CD4-positive, alpha-beta T cell treated with Interleukin-17A for 4 hours (primary cell): ENCODE results near the gene HSP90AA1.
"Not testable (repeated sequence)": the region's sequence is repeated elsewhere in the genome, so short reads cannot be mapped to it uniquely, and the experiment has no call there.

Source experiments
- DNase-seq: peaks from one replicate; pipeline ENCODE4 v3.0.0-alpha.2; 2020; ENCODE audit warnings: mixed read lengths

The HSP90AA1 gene

GRCh38 chr14:102064590-102064989, 22.3 kb downstream of the HSP90AA1 start:
- DNase-seq, result not testable (repeated sequence)

- no peak for DNase-seq
Measured at GRCh38 chr14:102063808-102064429, 22.9 kb downstream of the HSP90AA1 start.

- DNase-seq, result peak; percentile 80
Measured at GRCh38 chr14:102063109-102063807, 23.6 kb downstream of the HSP90AA1 start.

DNA sequence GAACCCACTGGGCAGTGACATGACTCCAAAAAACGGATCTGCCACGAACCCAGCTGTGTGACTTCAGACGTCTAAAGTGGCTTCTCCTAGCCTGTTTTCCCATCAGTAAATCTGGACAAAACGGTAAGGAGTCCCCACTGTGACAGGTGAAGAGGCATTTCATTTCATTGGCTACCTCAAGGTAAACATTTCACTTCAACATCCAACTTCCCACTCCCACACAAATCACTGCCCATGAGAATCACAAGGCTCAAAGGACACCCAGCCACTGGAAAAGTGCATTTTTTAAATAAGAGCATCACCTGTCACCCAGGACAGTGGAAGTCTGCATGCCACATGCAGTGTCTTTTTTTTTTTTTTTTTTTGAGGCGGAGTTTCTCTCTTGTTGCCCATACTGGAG, 27.9 kb downstream of the HSP90AA1 start:
- DNase-seq, result no peak

DNA sequence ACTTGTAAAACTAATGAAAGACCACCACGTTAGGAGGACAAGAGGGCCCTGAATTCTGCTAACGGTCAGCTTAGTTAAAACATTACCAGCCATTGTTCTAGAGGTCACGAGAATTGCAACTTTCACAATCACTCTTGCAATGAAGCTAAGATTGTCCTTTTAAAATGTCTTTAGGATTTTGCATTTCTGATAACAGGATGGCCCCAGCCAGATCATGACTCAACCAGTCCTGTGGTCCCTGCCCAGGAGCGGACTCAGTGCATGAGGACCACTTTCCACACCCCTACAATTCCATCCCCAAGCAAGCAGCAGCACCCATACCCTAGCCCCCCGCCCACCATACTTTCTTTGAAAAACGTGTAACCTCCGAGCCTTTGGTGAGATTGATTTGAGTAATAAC, 28.7 kb downstream of the HSP90AA1 start:
- no peak for DNase-seq

DNA sequence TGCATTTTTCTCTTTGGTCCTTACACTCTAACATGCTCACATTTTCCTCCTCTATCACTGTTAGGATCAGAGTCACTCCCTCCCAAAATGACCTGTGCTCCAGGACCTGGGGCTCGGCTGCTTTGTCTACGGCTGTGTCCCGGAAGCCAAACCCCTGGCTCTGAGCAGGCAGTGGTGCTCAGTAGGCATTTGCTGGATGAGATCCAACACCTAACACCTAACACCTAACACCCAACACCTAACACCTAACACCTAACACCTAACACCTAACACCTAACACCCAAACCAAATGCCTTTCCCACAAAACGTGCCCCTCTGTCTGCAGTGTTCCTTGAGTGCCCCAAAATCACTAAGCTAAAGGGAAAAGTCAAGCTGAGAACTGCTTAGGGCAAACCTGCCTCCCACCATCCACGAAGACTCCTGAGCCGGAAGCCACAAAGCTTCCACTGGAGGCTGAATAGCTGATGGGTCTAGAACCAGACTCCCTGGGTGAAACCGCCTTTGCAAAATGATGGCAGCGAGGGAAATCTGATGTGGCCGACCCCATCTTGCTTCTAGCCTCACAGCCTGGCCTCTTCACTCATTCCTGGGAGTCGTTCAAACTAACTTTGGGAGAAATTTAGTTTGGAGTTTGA, 29.2 kb downstream of the HSP90AA1 start:
- DNase-seq, result no peak

DNA sequence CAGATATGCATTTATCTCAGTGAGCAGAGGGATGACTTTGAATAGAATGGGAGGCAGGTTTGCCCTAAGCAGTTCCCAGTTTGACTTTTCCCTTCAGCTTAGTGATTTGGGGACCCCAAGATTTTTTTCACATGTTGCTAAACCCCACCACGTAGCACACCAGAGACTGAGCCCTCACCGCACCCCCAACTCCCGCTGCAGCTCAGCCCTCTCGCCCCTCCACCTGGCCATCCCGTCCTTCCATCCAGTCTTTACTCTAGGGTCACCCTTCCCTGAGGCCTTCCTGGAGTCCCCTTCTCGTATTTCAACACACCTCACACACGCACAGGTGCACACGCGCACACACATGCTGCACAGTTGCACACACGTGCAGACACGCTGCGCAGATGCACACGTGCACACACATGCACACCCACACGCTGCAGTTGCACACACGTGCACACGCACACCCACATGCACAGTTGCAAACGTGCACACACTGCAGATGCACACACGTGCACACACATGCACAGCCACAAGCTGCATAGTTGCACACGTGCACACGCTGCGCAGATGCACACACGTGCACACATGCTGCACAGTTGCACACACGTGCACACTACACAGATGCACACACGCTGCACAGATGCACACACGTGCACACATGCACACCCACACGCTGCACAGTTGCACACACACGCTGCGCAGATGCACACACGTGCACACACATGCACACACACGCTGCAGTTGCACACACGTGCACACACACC, 30.0 kb downstream of the HSP90AA1 start:
- no peak for DNase-seq

GRCh38 chr14:102055181-102055901, 31.5 kb downstream of the HSP90AA1 start:
- no peak for DNase-seq

DNA sequence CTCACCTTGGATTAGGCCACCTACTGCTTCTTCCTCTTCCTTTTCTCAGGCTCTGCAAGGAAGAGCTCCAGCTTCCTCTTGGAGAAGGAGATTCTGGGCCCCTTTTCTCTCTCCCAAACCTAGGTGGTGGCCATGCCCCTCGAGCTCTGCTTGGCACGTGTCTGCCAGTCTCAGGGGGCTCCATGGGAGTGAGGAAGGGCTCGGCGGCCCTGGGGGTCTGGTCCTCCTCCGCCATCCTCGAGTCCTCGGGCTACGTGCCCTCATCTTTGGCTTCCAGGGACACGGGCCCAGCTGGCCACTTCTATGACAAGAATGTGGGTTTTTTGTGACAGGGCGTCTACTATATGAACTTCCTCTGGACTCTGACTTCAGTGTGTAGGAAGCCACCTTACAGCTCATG, 34.3 kb downstream of the HSP90AA1 start:
- DNase-seq, result no peak

- no peak for DNase-seq
Measured at GRCh38 chr14:102050625-102051024, 36.2 kb downstream of the HSP90AA1 start.

DNA sequence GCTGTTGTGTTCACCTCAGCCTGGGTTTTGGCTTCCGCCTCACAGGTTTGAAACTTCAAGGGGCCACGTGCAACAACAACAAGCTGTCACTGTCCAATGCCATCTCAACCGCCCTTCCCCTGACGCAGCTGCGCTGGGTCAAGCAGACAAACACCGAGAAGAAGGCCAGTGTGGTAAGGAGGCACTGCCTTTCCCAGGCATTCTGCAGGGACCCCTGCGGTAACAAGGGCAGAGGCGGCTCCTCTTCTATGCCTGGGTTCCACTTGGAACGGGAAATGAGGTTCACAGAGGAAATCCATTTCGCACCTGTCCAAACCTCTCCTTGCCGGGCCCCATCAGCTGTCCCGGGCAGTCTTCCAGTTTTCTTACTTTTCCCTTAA, 36.8 kb downstream of the HSP90AA1 start:
- DNase-seq, result no peak

DNA sequence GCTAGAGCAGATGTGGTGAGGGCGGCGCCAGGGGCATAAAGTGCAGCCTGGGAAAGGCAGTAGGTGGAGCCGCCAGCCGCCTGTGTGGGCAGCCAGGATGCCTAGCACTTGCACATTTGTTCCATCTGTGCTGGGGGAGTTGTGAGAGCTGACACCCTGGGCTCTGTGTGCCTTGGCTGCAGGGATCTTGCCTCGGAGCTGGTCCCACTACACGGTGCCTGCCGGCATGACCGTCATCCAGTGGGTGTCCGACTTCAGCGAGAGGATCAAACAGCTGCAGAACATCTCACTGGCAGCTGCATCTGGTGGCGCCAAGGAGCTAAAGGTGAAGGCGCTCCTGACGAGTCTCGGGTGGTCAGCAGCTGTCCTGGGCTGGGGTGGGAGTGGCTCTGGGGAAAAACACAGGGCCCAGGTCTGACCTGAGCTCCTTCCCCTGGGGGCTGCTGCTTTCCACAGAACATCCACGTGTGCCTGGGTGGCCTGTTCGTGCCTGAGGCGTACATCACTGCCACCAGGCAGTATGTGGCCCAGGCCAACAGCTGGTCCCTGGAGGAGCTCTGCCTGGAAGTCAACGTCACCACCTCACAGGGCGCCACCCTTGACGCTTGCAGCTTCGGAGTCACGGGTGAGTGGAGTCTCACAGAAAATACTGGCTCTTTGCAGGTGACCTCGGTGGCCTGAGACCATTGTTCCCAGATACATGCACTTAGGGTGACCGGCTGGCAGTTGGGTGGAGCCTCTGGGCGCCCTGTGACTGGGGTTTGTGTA, 37.4 kb downstream of the HSP90AA1 start:
- no peak for DNase-seq

DNA sequence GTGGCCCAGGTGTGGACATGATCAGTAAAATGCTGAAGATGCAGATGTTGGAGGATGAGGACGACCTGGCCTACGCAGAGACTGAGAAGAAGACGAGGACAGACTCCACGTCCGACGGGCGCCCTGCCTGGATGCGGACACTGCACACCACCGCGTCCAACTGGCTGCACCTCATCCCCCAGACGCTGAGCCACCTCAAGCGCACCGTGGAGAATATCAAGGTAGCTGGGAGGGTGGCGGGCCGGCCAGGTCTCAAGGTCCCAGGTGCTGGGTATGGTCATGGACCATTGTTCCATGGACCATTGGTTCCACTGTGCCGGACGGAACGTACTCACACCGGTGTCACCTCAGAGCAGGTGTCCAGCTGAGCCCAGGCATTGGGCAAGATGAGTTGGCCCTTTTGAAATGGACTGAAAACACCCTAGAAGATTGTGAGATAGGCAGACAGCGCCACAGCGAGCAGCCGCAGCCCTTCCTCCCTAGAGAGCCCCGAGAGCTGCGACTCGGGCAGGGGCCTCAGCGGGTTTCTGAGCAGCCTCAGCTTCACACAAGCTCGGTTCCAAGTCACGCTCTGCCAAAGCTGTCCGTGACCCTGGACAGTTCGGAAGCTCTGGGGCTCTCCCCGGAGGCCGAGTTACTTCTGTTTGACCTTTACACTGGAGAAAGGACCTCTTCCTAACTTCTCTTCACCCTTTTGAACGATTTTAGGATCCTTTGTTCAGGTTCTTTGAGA, 38.9 kb downstream of the HSP90AA1 start:
- no peak for DNase-seq

DNA sequence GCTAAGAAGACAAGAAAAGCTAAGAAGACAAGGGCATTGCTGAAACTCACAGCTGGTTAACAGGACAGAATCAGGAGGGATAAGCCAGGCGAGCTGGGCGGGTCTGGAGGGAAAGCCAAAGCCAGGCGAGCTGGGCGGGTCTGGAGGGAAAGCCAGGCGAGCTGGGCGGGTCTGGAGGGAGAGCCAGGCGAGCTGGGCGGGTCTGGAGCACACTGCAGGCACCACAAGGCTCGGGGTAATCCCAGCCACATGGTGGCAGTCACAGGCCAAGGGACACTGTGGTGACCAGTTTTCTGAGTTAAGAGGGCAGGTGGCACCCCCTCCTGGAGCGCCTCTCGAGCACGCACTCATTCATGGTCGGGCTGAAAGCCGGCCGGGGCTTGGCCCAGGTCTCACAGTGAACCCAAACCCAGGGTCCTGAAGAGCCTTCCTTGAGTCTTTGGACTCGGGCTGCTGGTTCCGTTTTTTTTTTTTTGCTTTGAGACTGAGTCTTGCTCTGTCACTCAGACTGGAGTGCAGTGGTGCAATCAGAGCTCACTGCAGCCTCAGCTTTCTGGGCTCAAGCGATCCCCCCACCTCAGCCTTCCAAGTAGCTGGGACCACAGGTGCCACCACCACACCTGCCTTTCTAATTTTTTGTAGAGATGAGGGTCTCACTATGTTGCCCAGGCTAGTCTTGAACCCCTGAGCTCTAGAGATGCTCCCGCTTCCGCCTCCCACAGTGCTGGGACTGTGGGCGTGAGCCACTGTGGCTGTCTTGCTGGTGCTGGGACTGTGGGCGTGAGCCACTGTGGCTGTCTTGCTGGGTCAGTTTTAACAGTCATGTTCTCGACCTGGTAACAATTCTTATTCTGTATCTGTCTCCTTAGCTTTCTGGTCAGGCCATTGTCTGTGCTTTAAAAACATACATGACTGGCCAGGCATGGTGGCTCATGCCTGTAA, 40.2 kb downstream of the HSP90AA1 start:
- DNase-seq, result peak; percentile 17

DNA sequence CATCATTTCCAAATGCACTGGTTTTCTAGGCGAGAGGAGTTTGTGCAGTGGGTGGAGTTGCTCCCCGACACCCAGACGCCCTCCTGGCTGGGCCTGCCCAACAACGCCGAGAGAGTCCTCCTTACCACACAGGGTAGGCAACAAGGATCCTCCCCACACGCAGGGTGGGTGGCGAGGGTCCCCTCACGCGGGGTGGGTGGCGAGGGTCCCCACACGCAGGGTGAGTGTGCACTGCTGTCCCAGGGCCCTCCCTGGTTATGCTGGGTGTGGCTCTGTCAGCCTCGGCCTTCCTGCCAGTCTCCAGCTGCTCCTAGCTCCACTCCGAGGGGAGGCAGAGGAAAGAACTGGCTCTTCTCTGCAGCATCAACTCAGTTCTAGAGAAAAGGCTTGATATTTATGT, 42.3 kb downstream of the HSP90AA1 start:
- no peak for DNase-seq

GRCh38 chr14:102043251-102044025, 43.4 kb downstream of the HSP90AA1 start:
- DNase-seq, result no peak

- no peak for DNase-seq
Measured at GRCh38 chr14:102042699-102043098, 44.1 kb downstream of the HSP90AA1 start.

GRCh38 chr14:102040153-102040552, 46.7 kb downstream of the HSP90AA1 start:
- DNase-seq, result no peak

- no peak for DNase-seq
Measured at GRCh38 chr14:102039157-102039556, 47.7 kb downstream of the HSP90AA1 start.
